SK-N-SH treated with all-trans-retinoic acid at 6 μM for 48 hours (cell line): Measurements from ENCODE around the gene SYNE4.

Experiments
- CREB5 ChIP-seq: fragments of 250-450 bp; sonication (Bioruptor Pico); IDR thresholded peaks from 2 replicates; pipeline ENCODE4 v1.5.1; 2020; ENCODE audit warnings: low read depth, mild to moderate bottlenecking, moderate library complexity
- OSR1 ChIP-seq: fragments of 250-450 bp; sonication (Bioruptor Pico); IDR thresholded peaks from 2 replicates; pipeline ENCODE4 v1.8.0; 2022; ENCODE audit warnings: moderate library complexity, mild to moderate bottlenecking, inconsistent platforms
- TCF4 ChIP-seq: fragments of 250-450 bp; sonication (Bioruptor Pico); IDR thresholded peaks from 2 replicates; pipeline ENCODE4 v1.8.0; 2021; ENCODE audit warnings: mild to moderate bottlenecking, moderate library complexity, borderline replicate concordance
- ZFP3 ChIP-seq: fragments of 250-450 bp; sonication (Bioruptor Pico); IDR thresholded peaks from 2 replicates; pipeline ENCODE4 v1.5.0; 2020; ENCODE audit warnings: mild to moderate bottlenecking, moderate library complexity
- ZNF565 ChIP-seq: fragments of 450-650 bp; formaldehyde crosslinking; conservative IDR thresholded peaks from 2 replicates; pipeline ENCODE4 v1.5.0; 2020; ENCODE audit warnings: low read depth, mild to moderate bottlenecking, moderate library complexity
- TF ChIP-seq, protein P1 (sequence below): fragments of 250-450 bp; sonication (Bioruptor Pico); IDR thresholded peaks from 2 replicates; pipeline ENCODE4 v1.8.0; 2021; ENCODE audit warnings: low read depth, mild to moderate bottlenecking, moderate library complexity, borderline replicate concordance
- TF ChIP-seq, protein P2 (sequence below): fragments of 250-450 bp; sonication (Bioruptor Pico); IDR thresholded peaks from 2 replicates; pipeline ENCODE4 v1.8.0; 2020; ENCODE audit warnings: mild to moderate bottlenecking, moderate library complexity, borderline replicate concordance
- TF ChIP-seq, protein P3 (sequence below): fragments of 250-450 bp; sonication (Bioruptor Pico); IDR thresholded peaks from 2 replicates; pipeline ENCODE4 v1.5.1; 2021; ENCODE audit warnings: mild to moderate bottlenecking, moderate library complexity

- TF ChIP-seq ZNF565 (CRISPR knock-in tag): no peak
- TF ChIP-seq OSR1 (CRISPR knock-in tag): no peak
- TF ChIP-seq, protein P1, sequence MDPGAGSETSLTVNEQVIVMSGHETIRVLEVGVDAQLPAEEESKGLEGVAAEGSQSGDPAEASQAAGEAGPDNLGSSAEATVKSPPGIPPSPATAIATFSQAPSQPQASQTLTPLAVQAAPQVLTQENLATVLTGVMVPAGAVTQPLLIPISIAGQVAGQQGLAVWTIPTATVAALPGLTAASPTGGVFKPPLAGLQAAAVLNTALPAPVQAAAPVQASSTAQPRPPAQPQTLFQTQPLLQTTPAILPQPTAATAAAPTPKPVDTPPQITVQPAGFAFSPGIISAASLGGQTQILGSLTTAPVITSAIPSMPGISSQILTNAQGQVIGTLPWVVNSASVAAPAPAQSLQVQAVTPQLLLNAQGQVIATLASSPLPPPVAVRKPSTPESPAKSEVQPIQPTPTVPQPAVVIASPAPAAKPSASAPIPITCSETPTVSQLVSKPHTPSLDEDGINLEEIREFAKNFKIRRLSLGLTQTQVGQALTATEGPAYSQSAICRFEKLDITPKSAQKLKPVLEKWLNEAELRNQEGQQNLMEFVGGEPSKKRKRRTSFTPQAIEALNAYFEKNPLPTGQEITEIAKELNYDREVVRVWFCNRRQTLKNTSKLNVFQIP (CRISPR knock-in tag): no peak
- TF ChIP-seq, protein P2, sequence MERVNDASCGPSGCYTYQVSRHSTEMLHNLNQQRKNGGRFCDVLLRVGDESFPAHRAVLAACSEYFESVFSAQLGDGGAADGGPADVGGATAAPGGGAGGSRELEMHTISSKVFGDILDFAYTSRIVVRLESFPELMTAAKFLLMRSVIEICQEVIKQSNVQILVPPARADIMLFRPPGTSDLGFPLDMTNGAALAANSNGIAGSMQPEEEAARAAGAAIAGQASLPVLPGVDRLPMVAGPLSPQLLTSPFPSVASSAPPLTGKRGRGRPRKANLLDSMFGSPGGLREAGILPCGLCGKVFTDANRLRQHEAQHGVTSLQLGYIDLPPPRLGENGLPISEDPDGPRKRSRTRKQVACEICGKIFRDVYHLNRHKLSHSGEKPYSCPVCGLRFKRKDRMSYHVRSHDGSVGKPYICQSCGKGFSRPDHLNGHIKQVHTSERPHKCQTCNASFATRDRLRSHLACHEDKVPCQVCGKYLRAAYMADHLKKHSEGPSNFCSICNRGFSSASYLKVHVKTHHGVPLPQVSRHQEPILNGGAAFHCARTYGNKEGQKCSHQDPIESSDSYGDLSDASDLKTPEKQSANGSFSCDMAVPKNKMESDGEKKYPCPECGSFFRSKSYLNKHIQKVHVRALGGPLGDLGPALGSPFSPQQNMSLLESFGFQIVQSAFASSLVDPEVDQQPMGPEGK: no peak
- TF ChIP-seq, protein P3, sequence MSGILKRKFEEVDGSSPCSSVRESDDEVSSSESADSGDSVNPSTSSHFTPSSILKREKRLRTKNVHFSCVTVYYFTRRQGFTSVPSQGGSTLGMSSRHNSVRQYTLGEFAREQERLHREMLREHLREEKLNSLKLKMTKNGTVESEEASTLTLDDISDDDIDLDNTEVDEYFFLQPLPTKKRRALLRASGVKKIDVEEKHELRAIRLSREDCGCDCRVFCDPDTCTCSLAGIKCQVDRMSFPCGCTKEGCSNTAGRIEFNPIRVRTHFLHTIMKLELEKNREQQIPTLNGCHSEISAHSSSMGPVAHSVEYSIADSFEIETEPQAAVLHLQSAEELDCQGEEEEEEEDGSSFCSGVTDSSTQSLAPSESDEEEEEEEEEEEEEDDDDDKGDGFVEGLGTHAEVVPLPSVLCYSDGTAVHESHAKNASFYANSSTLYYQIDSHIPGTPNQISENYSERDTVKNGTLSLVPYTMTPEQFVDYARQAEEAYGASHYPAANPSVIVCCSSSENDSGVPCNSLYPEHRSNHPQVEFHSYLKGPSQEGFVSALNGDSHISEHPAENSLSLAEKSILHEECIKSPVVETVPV (CRISPR knock-in tag): no peak
- no peak for TF ChIP-seq ZFP3
- TF ChIP-seq CREB5 (CRISPR knock-in tag): no peak
- no peak for TF ChIP-seq TCF4
Observed at GRCh38 chr19:36043952-36044351, 35.3 kb upstream of the SYNE4 start.
